ENCODE measurements around the gene NDUFB11.

- TF ChIP-seq EZH2phosphoT487 (IDR thresholded peaks at IDR 0.05; ENCODE audit: borderline replicate concordance, low read length) = no peak
- no peak for TF ChIP-seq CTCF (conservative IDR thresholded peaks at IDR 0.05; ENCODE audit: low read depth, low read length)
Measured at GRCh38 chrX:47151435-47151834, 6.9 kb upstream of the NDUFB11 start.

Data from PC-3 (cell line).